Neural cell (in vitro differentiated cells): ENCODE measurements around the gene ATP1B2. TPM values are rescaled to one million over a fixed set of nuclear protein-coding genes. Genes with fewer than 3 reads are reported as not detected.

ENCODE experiments used
- H2AFZ ChIP-seq: fragments of 200-600, 300-800 bp; sonication (generic), shearing (Covaris generic); 2 replicates; pipeline ENCODE4 v1.6.0; 2014; ENCODE audit warnings: low read depth, mild to moderate bottlenecking, antibody characterized with exemption, low read length, moderate library complexity
- H3F3A ChIP-seq: fragments of 200-600 bp; shearing (Covaris generic); 2 replicates; pipeline ENCODE4 v1.6.1; 2016; ENCODE audit warnings: mild to moderate bottlenecking, moderate library complexity, mixed read lengths, antibody characterized with exemption, low read length; ENCODE audit not compliant: insufficient read depth, poor library complexity, severe bottlenecking
- H3K27ac ChIP-seq: fragments of 200-600, 300-800 bp; sonication (generic), shearing (Covaris generic); 2 replicates; pipeline ENCODE4 v1.5.1; 2014; ENCODE audit warnings: mild to moderate bottlenecking, low read length, moderate library complexity
- H3K27me3 ChIP-seq: fragments of 300-800, 200-600 bp; sonication (generic), shearing (Covaris generic); 2 replicates; pipeline ENCODE4 v1.6.0; 2014; ENCODE audit warnings: mild to moderate bottlenecking, low read depth, low read length, moderate library complexity; ENCODE audit not compliant: insufficient read depth
- H3K36me3 ChIP-seq: fragments of 300-800, 200-600 bp; sonication (generic), shearing (Covaris generic); 2 replicates; pipeline ENCODE4 v1.5.1; 2014; ENCODE audit warnings: mild to moderate bottlenecking, antibody characterized with exemption, low read length, moderate library complexity; ENCODE audit not compliant: insufficient read depth
- H3K4me2 ChIP-seq: fragments of 300-800, 200-600 bp; sonication (generic), shearing (Covaris generic); 2 replicates; pipeline ENCODE4 v1.6.0; 2014; ENCODE audit warnings: mild to moderate bottlenecking, low read length
- H3K4me3 ChIP-seq: fragments of 300-800, 200-600 bp; sonication (generic), shearing (Covaris generic); 2 replicates; pipeline ENCODE4 v1.5.1; 2014; ENCODE audit warnings: mild to moderate bottlenecking, low read length, moderate library complexity
- H3K79me2 ChIP-seq: fragments of 200-600 bp; shearing (Covaris generic); replicated peaks from 2 replicates; pipeline ENCODE4 v1.6.0; 2014; ENCODE audit warnings: mild to moderate bottlenecking, low read length, moderate library complexity; ENCODE audit not compliant: insufficient read depth
- H3K9ac ChIP-seq: fragments of 300-800, 200-600 bp; sonication (generic), shearing (Covaris generic); 2 replicates; pipeline ENCODE4 v1.6.1; 2016; ENCODE audit warnings: mild to moderate bottlenecking, low read length, mixed read lengths
- H3K9me2 ChIP-seq: fragments of 200-600 bp; shearing (Covaris generic); 2 replicates; pipeline ENCODE4 v1.6.1; 2016; ENCODE audit warnings: mild to moderate bottlenecking, low read length, mixed read lengths; ENCODE audit not compliant: insufficient read depth
- H3K9me3 ChIP-seq: fragments of 200-600, 300-800 bp; sonication (generic), shearing (Covaris generic); 2 replicates; pipeline ENCODE4 v1.6.1; 2016; ENCODE audit warnings: mild to moderate bottlenecking, mixed run types, low read length, moderate library complexity, mixed read lengths
- H4K20me1 ChIP-seq: fragments of 200-600 bp; shearing (Covaris generic); 2 replicates; pipeline ENCODE4 v1.6.1; 2016; ENCODE audit warnings: mild to moderate bottlenecking, mixed run types; ENCODE audit not compliant: insufficient read depth
- EP300 ChIP-seq: fragments of 450-650 bp; conservative IDR thresholded peaks from 2 replicates; pipeline ENCODE4 v1.6.1; 2014; ENCODE audit warnings: antibody characterized with exemption, mild to moderate bottlenecking, moderate library complexity; ENCODE audit not compliant: poor library complexity, severe bottlenecking
- EZH2 ChIP-seq: fragments of 200-600, 300-800 bp; shearing (Covaris generic), sonication (generic); IDR thresholded peaks from 2 replicates; pipeline ENCODE4 v1.6.1; 2014; ENCODE audit warnings: antibody characterized with exemption, low read length, borderline replicate concordance, mild to moderate bottlenecking; ENCODE audit not compliant: insufficient read depth, poor library complexity, severe bottlenecking
- MXI1 ChIP-seq: fragments of 450-650 bp; conservative IDR thresholded peaks from 2 replicates; pipeline ENCODE4 v1.6.1; 2014; ENCODE audit warnings: antibody characterized with exemption, mild to moderate bottlenecking; ENCODE audit not compliant: poor library complexity, severe bottlenecking
- POLR2AphosphoS5 ChIP-seq: IDR thresholded peaks from 2 replicates; pipeline ENCODE4 v1.6.1; 2012
- RAD21 ChIP-seq: fragments of 450-650 bp; conservative IDR thresholded peaks from 2 replicates; pipeline ENCODE4 v1.6.1; 2014; ENCODE audit warnings: antibody characterized with exemption, mild to moderate bottlenecking, moderate library complexity
- SMC3 ChIP-seq: fragments of 450-650 bp; conservative IDR thresholded peaks from 2 replicates; pipeline ENCODE4 v1.6.1; 2014; ENCODE audit warnings: antibody characterized with exemption, mild to moderate bottlenecking, moderate library complexity; ENCODE audit not compliant: poor library complexity
- TAF1 ChIP-seq: IDR thresholded peaks from 2 replicates; pipeline ENCODE4 v1.6.1; 2012; ENCODE audit warnings: low read depth
- polyA plus RNA-seq: library from polyadenylated mRNA; depleted of rRNA; stranded (reverse); fragments of >200 nt; gene quantifications from 2 replicates; pipeline ENCODE4 v1.2.3, GENCODE V29; 2014
- TF ChIP-seq, protein P1 (sequence below): IDR thresholded peaks from 2 replicates; pipeline ENCODE4 v1.6.1; 2012; ENCODE audit warnings: borderline replicate concordance
- TF ChIP-seq, protein P2 (sequence below): fragments of 450-650 bp; IDR thresholded peaks from 2 replicates; pipeline ENCODE4 v1.5.1; 2014; ENCODE audit warnings: antibody characterized with exemption, mild to moderate bottlenecking, moderate library complexity; ENCODE audit not compliant: poor library complexity, severe bottlenecking

The ATP1B2 gene
- polyA plus RNA-seq, 1 donor from 2014 or later = 4.2 TPM

DNA sequence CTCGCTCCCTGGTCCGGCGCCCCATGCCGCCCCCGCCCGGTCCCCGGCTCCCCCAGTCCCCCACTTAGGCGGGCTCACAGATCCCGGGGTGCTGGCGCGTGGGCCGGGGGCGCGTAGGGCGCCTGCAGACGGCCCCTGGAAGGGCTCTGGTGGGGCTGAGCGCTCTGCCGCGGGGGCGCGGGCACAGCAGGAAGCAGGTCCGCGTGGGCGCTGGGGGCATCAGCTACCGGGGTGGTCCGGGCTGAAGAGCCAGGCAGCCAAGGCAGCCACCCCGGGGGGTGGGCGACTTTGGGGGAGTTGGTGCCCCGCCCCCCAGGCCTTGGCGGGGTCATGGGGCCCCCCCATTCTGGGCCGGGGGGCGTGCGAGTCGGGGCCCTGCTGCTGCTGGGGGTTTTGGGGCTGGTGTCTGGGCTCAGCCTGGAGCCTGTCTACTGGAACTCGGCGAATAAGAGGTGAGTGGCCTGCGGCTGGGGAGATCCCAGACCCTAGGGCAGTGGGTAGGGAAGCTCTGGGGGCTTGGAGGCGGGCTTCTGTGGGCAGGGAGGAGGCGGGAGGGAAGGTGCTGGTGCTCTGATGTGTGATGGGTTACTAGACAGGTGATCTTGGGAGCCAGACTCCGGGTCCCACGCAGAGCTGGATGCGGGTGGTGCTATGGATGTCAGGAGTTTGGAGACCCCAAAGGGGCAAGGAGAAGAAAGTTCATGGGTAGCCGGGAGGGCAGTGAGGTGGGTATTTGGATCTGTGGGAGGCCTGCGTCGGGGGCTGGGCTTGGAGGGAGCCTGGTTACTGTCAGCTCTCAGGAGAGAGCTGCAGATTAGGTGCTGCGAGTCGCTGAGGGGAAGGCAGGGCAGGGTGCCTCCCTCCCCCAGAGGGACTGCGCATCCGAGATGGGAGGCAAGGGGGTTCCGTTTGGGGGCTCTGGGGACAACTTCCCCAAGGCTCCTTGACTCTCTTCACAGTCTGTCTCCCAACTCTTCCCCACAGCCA is 54.8 kb downstream of the ATP1B2 start:
- peaks cover 3% of the 10 kb centered on the region for H4K20me1 ChIP-seq
- TF ChIP-seq MXI1 = peak; percentile 43
- TF ChIP-seq, protein P1, sequence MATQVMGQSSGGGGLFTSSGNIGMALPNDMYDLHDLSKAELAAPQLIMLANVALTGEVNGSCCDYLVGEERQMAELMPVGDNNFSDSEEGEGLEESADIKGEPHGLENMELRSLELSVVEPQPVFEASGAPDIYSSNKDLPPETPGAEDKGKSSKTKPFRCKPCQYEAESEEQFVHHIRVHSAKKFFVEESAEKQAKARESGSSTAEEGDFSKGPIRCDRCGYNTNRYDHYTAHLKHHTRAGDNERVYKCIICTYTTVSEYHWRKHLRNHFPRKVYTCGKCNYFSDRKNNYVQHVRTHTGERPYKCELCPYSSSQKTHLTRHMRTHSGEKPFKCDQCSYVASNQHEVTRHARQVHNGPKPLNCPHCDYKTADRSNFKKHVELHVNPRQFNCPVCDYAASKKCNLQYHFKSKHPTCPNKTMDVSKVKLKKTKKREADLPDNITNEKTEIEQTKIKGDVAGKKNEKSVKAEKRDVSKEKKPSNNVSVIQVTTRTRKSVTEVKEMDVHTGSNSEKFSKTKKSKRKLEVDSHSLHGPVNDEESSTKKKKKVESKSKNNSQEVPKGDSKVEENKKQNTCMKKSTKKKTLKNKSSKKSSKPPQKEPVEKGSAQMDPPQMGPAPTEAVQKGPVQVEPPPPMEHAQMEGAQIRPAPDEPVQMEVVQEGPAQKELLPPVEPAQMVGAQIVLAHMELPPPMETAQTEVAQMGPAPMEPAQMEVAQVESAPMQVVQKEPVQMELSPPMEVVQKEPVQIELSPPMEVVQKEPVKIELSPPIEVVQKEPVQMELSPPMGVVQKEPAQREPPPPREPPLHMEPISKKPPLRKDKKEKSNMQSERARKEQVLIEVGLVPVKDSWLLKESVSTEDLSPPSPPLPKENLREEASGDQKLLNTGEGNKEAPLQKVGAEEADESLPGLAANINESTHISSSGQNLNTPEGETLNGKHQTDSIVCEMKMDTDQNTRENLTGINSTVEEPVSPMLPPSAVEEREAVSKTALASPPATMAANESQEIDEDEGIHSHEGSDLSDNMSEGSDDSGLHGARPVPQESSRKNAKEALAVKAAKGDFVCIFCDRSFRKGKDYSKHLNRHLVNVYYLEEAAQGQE = no peak
- peak overlapping the region; percentile 97 for H3K4me2 ChIP-seq
- no peaks in the 10 kb centered on the region for H3K9me3 ChIP-seq
- H3F3A ChIP-seq = peaks cover 6% of the 10 kb centered on the region
- H3K9ac ChIP-seq = peak overlapping the region; percentile 93
- peak overlapping the region; percentile 95 for H3K27ac ChIP-seq
- no peaks in the 10 kb centered on the region for H3K27me3 ChIP-seq
- peak overlapping the region; percentile 81 for H2AFZ ChIP-seq
- peak overlapping the region; percentile 98 for H3K4me3 ChIP-seq
- H3K79me2 ChIP-seq = peaks cover 37% of the 10 kb centered on the region
- H3K36me3 ChIP-seq = no peaks in the 10 kb centered on the region
- no peaks in the 10 kb centered on the region for H3K9me2 ChIP-seq

DNA sequence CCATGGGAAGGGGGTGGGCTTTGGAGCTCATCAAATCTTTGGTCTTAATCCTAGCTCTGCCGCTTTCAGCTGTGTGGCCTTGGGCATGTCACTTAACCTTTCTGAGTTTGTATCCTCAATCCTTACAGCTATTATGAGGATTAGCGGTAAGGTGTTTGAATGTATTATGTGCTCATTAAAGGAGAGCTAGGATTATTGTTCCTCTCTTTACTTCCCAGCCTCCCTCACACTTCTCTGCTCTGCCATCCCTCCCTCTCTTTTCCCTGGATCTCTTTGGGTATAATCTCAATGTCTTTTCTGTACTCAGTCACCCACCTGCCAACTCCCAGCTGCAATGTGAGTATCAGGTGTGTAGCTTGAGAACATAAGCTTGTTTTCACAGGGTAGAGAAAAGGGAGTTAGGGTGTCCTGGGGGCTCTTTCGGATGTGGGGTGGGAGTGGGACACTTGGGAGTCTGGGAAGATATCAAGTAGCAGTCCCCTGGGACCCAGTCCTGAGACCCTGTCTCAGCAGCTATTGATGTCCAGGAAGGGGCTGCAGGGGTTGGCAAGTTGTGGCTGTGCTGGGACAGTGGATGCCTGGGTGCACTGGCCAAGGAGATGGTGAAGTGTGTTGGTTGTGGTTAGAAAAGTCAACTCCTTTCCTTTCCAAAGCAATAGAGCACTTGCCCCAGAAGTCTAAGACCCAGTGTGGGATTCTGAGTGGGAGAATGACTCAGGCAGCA is 56.1 kb downstream of the ATP1B2 start:
- peaks cover 3% of the 10 kb centered on the region for H4K20me1 ChIP-seq
- H2AFZ ChIP-seq = no peak overlapping the region
- H3K4me3 ChIP-seq = peak overlapping the region; percentile 98
- H3K9ac ChIP-seq = peak overlapping the region; percentile 93
- H3F3A ChIP-seq = peaks cover 6% of the 10 kb centered on the region
- H3K36me3 ChIP-seq = no peaks in the 10 kb centered on the region
- no peaks in the 10 kb centered on the region for H3K9me2 ChIP-seq
- no peaks in the 10 kb centered on the region for H3K9me3 ChIP-seq
- TF ChIP-seq, protein P1 = no peak
- TF ChIP-seq EZH2 (no peak), SMC3 (no peak), EP300 (no peak), POLR2AphosphoS5 (no peak), RAD21 (no peak), MXI1 (no peak), TAF1 (no peak)
- TF ChIP-seq, protein P2, sequence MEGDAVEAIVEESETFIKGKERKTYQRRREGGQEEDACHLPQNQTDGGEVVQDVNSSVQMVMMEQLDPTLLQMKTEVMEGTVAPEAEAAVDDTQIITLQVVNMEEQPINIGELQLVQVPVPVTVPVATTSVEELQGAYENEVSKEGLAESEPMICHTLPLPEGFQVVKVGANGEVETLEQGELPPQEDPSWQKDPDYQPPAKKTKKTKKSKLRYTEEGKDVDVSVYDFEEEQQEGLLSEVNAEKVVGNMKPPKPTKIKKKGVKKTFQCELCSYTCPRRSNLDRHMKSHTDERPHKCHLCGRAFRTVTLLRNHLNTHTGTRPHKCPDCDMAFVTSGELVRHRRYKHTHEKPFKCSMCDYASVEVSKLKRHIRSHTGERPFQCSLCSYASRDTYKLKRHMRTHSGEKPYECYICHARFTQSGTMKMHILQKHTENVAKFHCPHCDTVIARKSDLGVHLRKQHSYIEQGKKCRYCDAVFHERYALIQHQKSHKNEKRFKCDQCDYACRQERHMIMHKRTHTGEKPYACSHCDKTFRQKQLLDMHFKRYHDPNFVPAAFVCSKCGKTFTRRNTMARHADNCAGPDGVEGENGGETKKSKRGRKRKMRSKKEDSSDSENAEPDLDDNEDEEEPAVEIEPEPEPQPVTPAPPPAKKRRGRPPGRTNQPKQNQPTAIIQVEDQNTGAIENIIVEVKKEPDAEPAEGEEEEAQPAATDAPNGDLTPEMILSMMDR = no peak
- peak overlapping the region; percentile 97 for H3K4me2 ChIP-seq
- H3K79me2 ChIP-seq = peaks cover 37% of the 10 kb centered on the region
- H3K27me3 ChIP-seq = no peaks in the 10 kb centered on the region
- peak overlapping the region; percentile 95 for H3K27ac ChIP-seq
